Pancreas (tissue), 10 donors: ENCODE measurements around the gene LAIR2. TPM values are rescaled to one million over a fixed set of nuclear protein-coding genes. Genes with fewer than 3 reads are reported as not detected.

ENCODE experiments used
- ATAC-seq, 4 donors: fragments of 200-7000 bp; cut with Tn5 transposase; one replicate each; pipeline versions ENCODE4 v1.8.0 to v1.9.1; 2020; ENCODE audit warnings: mild to moderate bottlenecking in 4 of 4, moderate library complexity in 4 of 4
- DNase-seq, 6 donors: peaks; one replicate each; pipeline ENCODE4 v3.0.0-alpha.2; 2020
- FAIRE-seq: peaks from 2 replicates; lab custom pipeline; 2012; peaks lifted over from hg19 to GRCh38; lab: Jason Lieb, UNC
- H3K27ac ChIP-seq, 4 donors: fragments of 200-600 bp; sonication (generic); 1 replicate in 3 of 4; 2 replicates in 1 of 4; pipeline versions ENCODE4 v1.5.0 to v1.8.0; 2020
- H3K27me3 ChIP-seq, 4 donors: fragments of 200-600 bp; one replicate each; pipeline ENCODE4 v1.8.0; 2021
- H3K36me3 ChIP-seq, 3 donors: fragments of 200-600 bp; sonication (generic) in 1 of 3; one replicate each; pipeline versions ENCODE4 v1.5.0 to v1.8.0; 2020 to 2021
- H3K4me1 ChIP-seq, 3 donors: fragments of 200-600 bp; one replicate each; pipeline ENCODE4 v1.8.0; 2021
- H3K4me3 ChIP-seq, 4 donors: fragments of 200-600 bp; sonication (generic) in 2 of 4; one replicate each; pipeline versions ENCODE4 v1.5.0 to v1.8.0; 2020 to 2021
- H3K9me3 ChIP-seq, 4 donors: fragments of 200-600 bp; one replicate each; pipeline ENCODE4 v1.8.0; 2021
- CTCF ChIP-seq, 4 donors: fragments of 200-600 bp; sonication (generic) in 3 of 4; IDR thresholded peaks; one replicate each; pipeline versions ENCODE4 v1.5.0 to v1.8.0; 2021; ENCODE audit warnings: antibody characterized with exemption in 4 of 4
- WGBS, 2 donors: extraction: QIAGEN DNeasy Blood & Tissue Kit; methylation state at CpG; one replicate each; pipeline ENCODE4 v1.1.7; 2013; 5-methylcytosine and 5-hydroxymethylcytosine counted together
- intact Hi-C, 3 donors: fragments of 100-400 bp; cut with DNase I; formaldehyde crosslinking; loops; one replicate each; pipeline versions ENCODE4 v1.11.1 to v1.14.2; 2022
- polyA plus RNA-seq, 2 donors: library from polyadenylated mRNA; stranded (reverse); fragments of 200-250 nt; gene quantifications; one replicate each; pipeline ENCODE4 v1.2.3, GENCODE V29; 2013
- total RNA-seq, 6 donors: library from RNA; stranded (reverse); fragmentation: NEBNext Ultra II Directional in 4 of 6; extraction: Animal tissue kit (Norgen Biotek cat#: 25700) in 4 of 6; gene quantifications; one replicate each; pipeline versions ENCODE4 v1.2.1 to v1.2.4, GENCODE V29; 2021 to 2023
- donor health status: healthy with polysubstance abuse.
- donor health status: DM: no; HTN: no; CAD: no; lungs with moderate emphysema.
- donor health status: DM: no; HTN: no; CAD: no.
- donor health status: control.
- donor health status: control.
- donor health status: Bipolar disorder and iron deficiency.
- donor health status: DM: yes; HTN: yes; CAD: no.
- donor health status: DM: no; HTN: no; CAD: no.
- donor health status: DM: no; HTN: no; CAD: no.
- donor health status: DM: yes; HTN: yes; CAD: no.

LAIR2 gene
- total and polyA plus RNA-seq, 8 donors = not detected

GRCh38 chr19:54534156-54534555, 31.5 kb downstream of the LAIR2 start:
- no peak overlapping the region for H3K27ac ChIP-seq
- H3K27me3 ChIP-seq = peaks cover 0 to 5% (median 0%) of the 10 kb centered on the region in 4 donors
- TF ChIP-seq CTCF (IDR thresholded peaks at IDR 0.05) = no peak
- H3K4me3 ChIP-seq = no peak overlapping the region
- WGBS, 2 donors = 35 to 49% methylated on average over 8 of the region's 8 CpGs
- no peaks in the 10 kb centered on the region for H3K36me3 ChIP-seq
- DNase-seq = no peak
- intact Hi-C loops = no loop called here
- no peak for ATAC-seq
- H3K9me3 ChIP-seq = no peaks in the 10 kb centered on the region
- no peaks in the 10 kb centered on the region for H3K4me1 ChIP-seq
- FAIRE-seq = no peak

- H3K27ac ChIP-seq = no peak overlapping the region
- no peak for DNase-seq
- ATAC-seq = no peak
- H3K27me3 ChIP-seq = no peaks in the 10 kb centered on the region
- intact Hi-C loops = no loop called here
- 58 to 65% methylated on average over 9 of the region's 9 CpGs for WGBS, 2 donors
- no peak overlapping the region for H3K4me3 ChIP-seq
- no peaks in the 10 kb centered on the region for H3K36me3 ChIP-seq
- no peak for TF ChIP-seq CTCF (IDR thresholded peaks at IDR 0.05)
- no peaks in the 10 kb centered on the region for H3K9me3 ChIP-seq
- H3K4me1 ChIP-seq = no peaks in the 10 kb centered on the region
- no peak for FAIRE-seq
These were observed 33.0 kb downstream of the LAIR2 start for GRCh38 chr19:54535601-54536000.

DNA sequence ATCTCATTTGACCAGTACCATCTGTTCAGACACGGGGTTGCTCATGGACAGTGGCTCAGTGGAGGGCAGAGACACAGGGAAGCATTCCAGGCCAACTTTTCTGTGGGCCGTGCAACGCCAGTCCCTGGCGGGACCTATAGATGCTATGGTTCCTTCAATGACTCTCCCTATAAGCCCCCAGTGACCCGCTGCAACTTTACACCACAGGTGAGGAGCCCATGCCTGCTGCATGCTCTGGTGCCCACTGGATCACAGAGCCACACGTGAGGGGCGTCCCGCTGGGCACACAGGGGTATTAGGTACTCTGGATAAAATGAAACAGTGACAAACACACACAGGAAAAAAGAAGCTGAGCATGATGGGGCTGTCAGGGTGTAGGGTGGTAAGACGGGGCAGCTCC, 34.3 kb downstream of the LAIR2 start:
- Histone ChIP-seq H3K4me3 (no peak overlapping the region), H3K27ac (no peak overlapping the region), H3K9me3 (no peaks in the 10 kb centered on the region), H3K27me3 (no peaks in the 10 kb centered on the region), H3K4me1 (no peaks in the 10 kb centered on the region), H3K36me3 (no peaks in the 10 kb centered on the region)
- no peak for FAIRE-seq
- DNase-seq = no peak
- intact Hi-C loops = no loop called here
- TF ChIP-seq CTCF (IDR thresholded peaks at IDR 0.05) = no peak
- WGBS, 2 donors = 57 to 58% methylated on average over 9 of the region's 9 CpGs
- ATAC-seq = no peak

DNA sequence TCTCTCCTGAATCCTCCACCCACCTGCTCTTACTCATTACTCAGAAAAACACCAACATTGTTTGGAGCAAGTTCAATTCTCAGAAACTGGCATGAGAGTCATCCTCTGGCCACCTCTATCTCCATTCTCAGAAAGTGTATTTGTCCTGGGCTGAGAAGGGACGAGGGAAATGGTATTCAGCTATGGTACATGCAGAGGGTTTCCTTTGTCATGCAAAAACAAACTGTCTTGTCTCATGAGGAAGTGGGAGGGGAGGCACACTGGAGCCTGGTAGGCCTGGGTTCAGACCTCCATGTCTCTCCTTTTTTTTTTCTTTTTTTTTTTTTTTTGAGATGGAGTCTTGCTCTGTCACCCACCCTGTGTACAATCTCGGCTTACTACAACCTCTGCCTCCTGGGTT, 39.1 kb downstream of the LAIR2 start:
- TF ChIP-seq CTCF (IDR thresholded peaks at IDR 0.05) = no peak
- DNase-seq = no peak
- ATAC-seq = no peak
- Histone ChIP-seq H3K9me3 (no peaks in the 10 kb centered on the region), H3K27ac (no peak overlapping the region), H3K4me1 (no peaks in the 10 kb centered on the region), H3K27me3 (no peaks in the 10 kb centered on the region), H3K4me3 (no peak overlapping the region), H3K36me3 (no peaks in the 10 kb centered on the region)
- intact Hi-C loops = no loop called here
- no peak for FAIRE-seq
- 26 to 27% methylated on average over 2 of the region's 2 CpGs for WGBS, 2 donors

DNA sequence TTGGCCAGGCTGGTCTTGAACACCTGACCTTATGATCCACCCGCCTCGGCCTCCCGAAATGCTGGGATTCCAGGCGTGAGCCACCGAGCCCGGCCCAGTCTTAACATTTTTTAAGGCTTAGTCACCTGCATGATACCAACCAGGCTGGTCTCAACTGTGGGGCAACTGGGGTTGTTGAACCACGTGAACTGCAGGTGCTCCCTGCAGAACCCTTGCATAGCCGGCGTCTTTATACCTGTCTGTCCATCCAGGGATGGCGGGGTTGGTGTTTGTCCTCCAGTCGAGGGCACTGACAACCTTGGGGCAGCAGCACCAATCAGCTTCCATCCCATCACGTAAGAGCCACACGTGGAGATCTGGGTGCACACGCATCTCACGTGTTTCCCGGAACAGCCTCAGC, 46.2 kb downstream of the LAIR2 start:
- no peak for ATAC-seq
- no peak for DNase-seq
- no peaks in the 10 kb centered on the region for H3K4me1 ChIP-seq
- no peaks in the 10 kb centered on the region for H3K36me3 ChIP-seq
- no peaks in the 10 kb centered on the region for H3K27me3 ChIP-seq
- intact Hi-C loops = no loop called here
- no peak for TF ChIP-seq CTCF (IDR thresholded peaks at IDR 0.05)
- H3K27ac ChIP-seq = no peak overlapping the region
- WGBS, 2 donors = 67 to 71% methylated on average over 16 of the region's 16 CpGs
- H3K4me3 ChIP-seq = no peak overlapping the region
- no peaks in the 10 kb centered on the region for H3K9me3 ChIP-seq
- no peak for FAIRE-seq
